ENCODE measurements around the gene KDM4E. TPM values are rescaled to one million over a fixed set of nuclear protein-coding genes. Genes with fewer than 3 reads are reported as not detected.

The KDM4E gene
- total and polyA plus RNA-seq, 8 donors: 0.23 to 0.37 (median 0.28) TPM; not detected in 2

GRCh38 chr11:95050595-95051202 is 25.6 kb downstream of the KDM4E start:
- no peak for ATAC-seq
- no peak for TF ChIP-seq CTCF (IDR thresholded peaks at IDR 0.05)

GRCh38 chr11:95054356-95054755 is 29.3 kb downstream of the KDM4E start:
- intact Hi-C loops (cut with DNase I): no loop called here
- Histone ChIP-seq H3K27ac (no peak overlapping the region), H3K27me3 (peaks cover 0 to 11% of the 10 kb centered on the region in 2 donors), H3K4me3 (no peak overlapping the region), H3K4me1 (no peaks in the 10 kb centered on the region), H3K36me3 (no peaks in the 10 kb centered on the region), H3K9me3 (no peaks in the 10 kb centered on the region)
- no peak for TF ChIP-seq CTCF (IDR thresholded peaks at IDR 0.05)
- ATAC-seq (no peak), DNase-seq (no peak)

More at GRCh38 chr11:95050595-95051202, 25.6 kb downstream of the KDM4E start:
- no peak overlapping the region for H3K27ac ChIP-seq
- no peaks in the 10 kb centered on the region for H3K9me3 ChIP-seq
- peaks cover 10 to 11% of the 10 kb centered on the region in 2 donors for H3K27me3 ChIP-seq
- no peaks in the 10 kb centered on the region for H3K4me1 ChIP-seq
- H3K4me3 ChIP-seq: no peak overlapping the region
- no peak for DNase-seq
- no peaks in the 10 kb centered on the region for H3K36me3 ChIP-seq
- intact Hi-C loops (cut with DNase I): no loop called here

GRCh38 chr11:95055283-95055897 is 30.3 kb downstream of the KDM4E start:
- no peak for DNase-seq

GRCh38 chr11:95057959-95058358 is 32.9 kb downstream of the KDM4E start:
- no peaks in the 10 kb centered on the region for H3K36me3 ChIP-seq
- no peak for ATAC-seq
- no peak for TF ChIP-seq CTCF (IDR thresholded peaks at IDR 0.05)
- H3K4me1 ChIP-seq: no peaks in the 10 kb centered on the region
- H3K27me3 ChIP-seq: peaks cover 0 to 11% of the 10 kb centered on the region in 2 donors
- DNase-seq: no peak
- no peaks in the 10 kb centered on the region for H3K9me3 ChIP-seq
- no peak overlapping the region for H3K4me3 ChIP-seq
- H3K27ac ChIP-seq: no peak overlapping the region
- intact Hi-C loops (cut with DNase I): no loop called here

More at GRCh38 chr11:95055283-95055897, 30.3 kb downstream of the KDM4E start:
- Histone ChIP-seq H3K4me1 (no peaks in the 10 kb centered on the region), H3K9me3 (no peaks in the 10 kb centered on the region), H3K36me3 (no peaks in the 10 kb centered on the region), H3K4me3 (no peak overlapping the region), H3K27me3 (peaks cover 0 to 11% of the 10 kb centered on the region in 2 donors), H3K27ac (no peak overlapping the region)
- no peak for TF ChIP-seq CTCF (IDR thresholded peaks at IDR 0.05)
- intact Hi-C loops (cut with DNase I): no loop called here
- no peak for ATAC-seq

- no peak for DNase-seq
- intact Hi-C loops (cut with DNase I): no loop called here
- no peak for ATAC-seq
- Histone ChIP-seq H3K27ac (no peak overlapping the region), H3K4me3 (no peak overlapping the region), H3K9me3 (no peaks in the 10 kb centered on the region), H3K36me3 (no peaks in the 10 kb centered on the region), H3K4me1 (no peaks in the 10 kb centered on the region), H3K27me3 (peaks cover 0 to 7% of the 10 kb centered on the region in 2 donors)
- no peak for TF ChIP-seq CTCF (IDR thresholded peaks at IDR 0.05)
These were observed 33.6 kb downstream of the KDM4E start for GRCh38 chr11:95058621-95059020.

Measured in left lung (tissue), 10 donors.